Effector memory CD4-positive, alpha-beta T cell (primary cell): ENCODE data around the gene STAP2.
"Not testable (repeated sequence)": the region's sequence is repeated elsewhere in the genome, so short reads cannot be mapped to it uniquely, and the experiment has no call there.

Source experiments
- DNase-seq, 3 donors: peaks; one replicate each; pipeline ENCODE4 v3.0.0-alpha.2; 2020
- H3K27ac ChIP-seq: 2 replicates; pipeline ENCODE4 v1.7.0; 2013; ENCODE audit warnings: mild to moderate bottlenecking, low read length, moderate library complexity; ENCODE audit not compliant: insufficient read depth, poor library complexity, severe bottlenecking
- H3K27me3 ChIP-seq: replicated peaks from 2 replicates; pipeline ENCODE4 v1.7.0; 2013; ENCODE audit warnings: mild to moderate bottlenecking, low read length; ENCODE audit not compliant: insufficient read depth, control insufficient read depth, poor library complexity, severe bottlenecking
- H3K36me3 ChIP-seq: 2 replicates; pipeline ENCODE4 v1.7.0; 2013; ENCODE audit warnings: mild to moderate bottlenecking, low read length, moderate library complexity; ENCODE audit not compliant: control insufficient read depth, insufficient read depth
- H3K4me1 ChIP-seq: 2 replicates; pipeline ENCODE4 v1.7.0; 2013; ENCODE audit warnings: low read length, mild to moderate bottlenecking; ENCODE audit not compliant: control insufficient read depth, insufficient read depth, poor library complexity, severe bottlenecking
- H3K4me3 ChIP-seq: 2 replicates; pipeline ENCODE4 v1.7.0; 2013; ENCODE audit warnings: low read length, low read depth, mild to moderate bottlenecking; ENCODE audit not compliant: insufficient read depth, poor library complexity, severe bottlenecking
- H3K9me3 ChIP-seq: 2 replicates; pipeline ENCODE4 v1.7.0; 2013; ENCODE audit warnings: mild to moderate bottlenecking, low read length, moderate library complexity; ENCODE audit not compliant: control insufficient read depth

STAP2 gene

DNA sequence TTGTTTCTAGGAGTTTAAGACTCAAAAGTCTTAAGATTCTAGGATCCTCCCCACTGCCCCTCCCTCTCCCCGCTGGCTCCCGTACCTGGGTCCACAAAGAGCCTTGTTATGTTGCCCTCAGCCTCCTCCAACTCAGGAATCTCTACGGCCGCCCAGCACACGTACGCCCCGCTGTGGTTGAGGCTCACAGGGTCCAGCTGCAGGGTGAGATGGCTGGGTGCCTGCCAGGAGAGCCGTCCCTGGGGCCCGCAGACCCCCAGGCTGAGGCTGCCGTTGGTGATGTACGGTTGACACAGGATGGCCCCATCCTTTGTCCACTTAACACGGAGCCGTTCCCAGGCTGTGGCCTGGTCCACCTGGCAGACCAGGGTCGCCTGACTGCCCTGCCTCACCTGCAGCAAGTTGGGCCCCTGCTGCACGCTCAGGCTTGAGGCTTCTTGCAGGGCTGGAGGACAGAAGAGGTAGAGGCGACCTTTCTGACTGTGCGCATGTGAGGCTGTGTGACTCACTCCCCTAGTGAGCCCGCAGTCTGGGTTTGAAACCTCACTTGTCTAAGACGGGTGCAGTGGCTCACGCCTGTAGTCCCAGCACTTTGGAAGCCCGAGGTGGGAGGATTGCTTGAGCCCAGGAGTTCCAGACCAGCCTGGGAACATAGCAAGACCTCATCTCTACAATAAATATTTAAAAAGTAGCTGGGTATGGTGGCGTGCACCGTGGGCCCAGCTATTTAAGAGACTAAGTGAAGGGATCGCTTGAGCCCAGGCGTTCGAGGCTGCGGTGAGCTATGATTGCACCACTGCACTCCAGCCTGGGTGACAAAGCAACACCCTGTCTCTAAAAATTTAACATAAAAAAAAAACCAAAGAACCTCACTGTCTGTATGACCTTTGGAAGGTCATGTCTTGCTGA is 40.5 kb downstream of the STAP2 start:
- no peak overlapping the region for H3K4me3 ChIP-seq
- no peaks in the 10 kb centered on the region for H3K9me3 ChIP-seq
- H3K27me3 ChIP-seq, result no peaks in the 10 kb centered on the region
- H3K36me3 ChIP-seq, result no peaks in the 10 kb centered on the region
- H3K27ac ChIP-seq, result no peak overlapping the region
- no peak for DNase-seq
- H3K4me1 ChIP-seq, result no peaks in the 10 kb centered on the region

DNA sequence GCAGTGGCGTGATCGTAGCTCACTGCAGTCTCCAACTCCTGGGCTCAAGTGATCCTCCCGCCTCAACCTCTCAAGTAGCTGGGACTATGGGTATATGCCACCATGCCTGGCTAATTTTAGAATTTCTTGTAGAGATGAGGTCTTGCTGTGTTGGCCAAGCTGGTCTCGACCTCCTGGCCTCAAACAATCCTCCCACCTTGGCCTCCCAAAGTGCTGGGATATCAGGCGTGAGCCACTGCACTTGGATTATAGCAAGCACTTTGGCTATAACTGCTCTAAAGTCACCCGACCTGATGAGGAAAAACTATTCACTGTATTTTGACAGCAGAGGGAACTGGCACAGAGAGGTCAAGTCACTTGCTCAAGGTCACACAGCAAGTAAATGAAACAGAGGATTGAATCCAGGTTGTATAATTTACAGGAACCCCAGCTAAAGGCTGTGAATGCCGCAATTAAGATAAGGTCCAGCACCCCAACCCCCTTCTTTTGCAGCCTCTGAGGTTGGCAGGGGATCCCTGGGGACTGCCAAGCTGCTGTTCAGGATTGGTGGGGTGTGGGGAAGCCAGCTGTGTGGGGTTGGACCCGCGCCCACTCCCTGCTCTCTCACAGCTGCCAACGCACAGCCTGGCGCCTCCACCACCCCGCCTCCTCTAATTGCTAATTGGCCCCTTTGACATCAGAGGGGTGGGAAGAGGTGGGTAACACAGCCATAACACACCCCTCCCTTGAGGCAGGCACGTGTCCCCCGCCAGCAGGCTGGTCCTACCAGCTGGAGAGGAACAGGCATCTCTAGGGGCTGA is 42.5 kb downstream of the STAP2 start:
- no peak overlapping the region for H3K27ac ChIP-seq

DNA sequence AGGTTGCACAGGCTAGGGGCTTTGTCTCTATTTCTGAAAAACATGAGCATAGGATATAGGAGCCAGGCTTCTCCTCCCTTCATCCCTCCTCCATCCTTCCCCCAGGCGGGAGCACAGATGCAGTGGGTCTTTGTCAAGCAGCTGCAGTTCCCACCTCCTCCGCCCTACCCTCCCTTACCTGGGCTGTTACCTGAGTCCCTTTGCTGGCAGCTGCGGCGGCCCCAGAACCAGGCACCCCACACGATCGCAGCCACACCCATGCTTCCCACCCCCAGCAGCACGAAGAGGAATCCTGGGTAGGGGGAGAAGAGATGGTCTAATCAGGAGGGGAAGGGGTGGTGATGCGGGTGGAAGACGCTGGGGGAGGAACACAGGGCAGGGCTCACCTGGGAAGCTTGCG is 44.2 kb downstream of the STAP2 start:
- Histone ChIP-seq H3K4me1 (no peaks in the 10 kb centered on the region), H3K27ac (no peak overlapping the region), H3K9me3 (no peaks in the 10 kb centered on the region), H3K27me3 (no peaks in the 10 kb centered on the region), H3K4me3 (no peak overlapping the region), H3K36me3 (no peaks in the 10 kb centered on the region)
- DNase-seq, result no peak

More for the DNA sequence above, 42.5 kb downstream of the STAP2 start:
- Histone ChIP-seq H3K9me3 (no peaks in the 10 kb centered on the region), H3K36me3 (no peaks in the 10 kb centered on the region), H3K4me1 (no peaks in the 10 kb centered on the region), H3K4me3 (no peak overlapping the region), H3K27me3 (no peaks in the 10 kb centered on the region)
- DNase-seq, result no peak

DNA sequence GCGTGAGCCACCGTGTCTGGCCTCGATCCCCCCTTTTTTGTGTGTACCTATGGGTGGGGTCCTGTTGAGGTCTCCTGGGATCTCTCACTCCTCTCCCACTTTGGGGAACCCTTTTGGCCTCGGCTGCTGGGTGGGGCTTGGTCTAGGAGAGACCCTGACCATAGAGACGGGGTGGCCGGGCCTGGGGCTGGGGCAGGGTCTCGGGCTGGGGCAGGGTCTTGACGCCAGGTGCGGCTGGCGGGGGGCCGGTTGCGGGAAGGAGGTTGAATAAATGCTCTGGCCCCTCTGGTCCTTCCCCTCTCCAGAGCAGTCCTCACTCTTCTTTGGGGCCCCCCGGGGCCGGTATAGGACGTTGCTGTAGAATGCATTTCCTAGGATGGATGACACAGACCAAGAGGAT is 46.1 kb downstream of the STAP2 start:
- H3K27ac ChIP-seq, result no peak overlapping the region
- no peaks in the 10 kb centered on the region for H3K4me1 ChIP-seq
- no peak overlapping the region for H3K4me3 ChIP-seq
- no peaks in the 10 kb centered on the region for H3K9me3 ChIP-seq
- no peaks in the 10 kb centered on the region for H3K27me3 ChIP-seq
- H3K36me3 ChIP-seq, result no peaks in the 10 kb centered on the region
- no peak for DNase-seq

DNA sequence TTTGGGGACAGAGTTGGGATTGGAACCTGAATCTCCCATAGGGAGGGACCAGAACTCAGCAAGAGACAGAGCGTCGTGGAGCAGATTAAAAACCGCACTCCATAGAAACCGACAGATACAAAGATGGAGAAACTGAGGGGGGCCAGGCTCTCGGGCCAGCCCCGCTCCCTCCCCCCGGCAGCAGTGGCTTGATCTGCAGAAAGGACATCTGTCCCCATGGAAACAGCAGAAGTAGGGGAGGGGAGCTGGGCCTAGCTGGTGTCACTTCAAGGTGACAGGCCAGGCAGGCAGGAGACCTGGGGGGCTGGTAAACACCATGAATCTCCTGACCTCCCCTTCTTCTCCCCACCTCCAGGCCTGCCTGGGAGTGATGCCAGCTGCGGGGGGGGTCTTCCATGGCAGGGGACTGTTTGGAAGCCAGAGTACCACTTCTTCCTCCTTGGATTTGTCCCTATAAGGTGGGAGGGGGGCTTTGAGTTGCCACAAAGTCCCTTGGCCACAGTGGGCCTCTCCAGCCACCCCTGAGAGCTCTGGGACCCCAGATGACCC is 47.4 kb downstream of the STAP2 start:
- no peak for DNase-seq
- Histone ChIP-seq H3K9me3 (no peaks in the 10 kb centered on the region), H3K4me1 (no peaks in the 10 kb centered on the region), H3K27ac (no peak overlapping the region), H3K4me3 (no peak overlapping the region), H3K27me3 (no peaks in the 10 kb centered on the region), H3K36me3 (no peaks in the 10 kb centered on the region)

DNA sequence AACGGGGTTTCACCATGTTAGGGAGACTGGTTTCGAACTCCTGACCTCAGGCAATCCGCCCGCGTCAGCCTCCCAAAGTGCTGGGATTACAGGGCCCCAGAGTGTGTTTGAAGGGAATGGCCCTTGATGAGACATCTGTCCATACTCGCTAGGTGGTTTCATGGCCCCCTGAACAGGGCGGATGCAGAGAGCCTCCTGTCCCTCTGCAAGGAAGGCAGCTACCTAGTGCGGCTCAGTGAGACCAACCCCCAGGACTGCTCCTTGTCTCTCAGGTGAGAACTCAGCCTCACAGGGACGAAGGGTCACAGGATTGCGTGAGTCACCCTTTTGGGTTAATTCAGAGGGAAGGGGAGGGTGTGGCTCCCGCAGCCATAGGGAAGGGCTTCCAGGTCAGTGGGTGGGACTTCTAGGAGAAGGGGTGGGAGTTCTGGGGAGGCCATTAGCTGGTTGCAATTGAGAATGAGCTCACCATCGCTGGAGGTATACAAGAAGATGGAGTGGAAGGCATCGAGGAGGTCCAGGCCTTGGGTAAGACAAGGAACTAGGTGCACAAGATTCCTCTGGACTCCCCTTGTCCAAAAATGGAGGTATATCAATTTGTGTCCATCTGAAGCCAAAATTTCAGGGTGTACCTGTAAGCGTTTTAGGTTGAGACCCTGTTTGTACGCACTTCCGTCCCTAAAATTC is 50.4 kb downstream of the STAP2 start:
- Histone ChIP-seq H3K36me3 (no peaks in the 10 kb centered on the region), H3K4me3 (no peak overlapping the region), H3K27ac (no peak overlapping the region), H3K27me3 (no peaks in the 10 kb centered on the region), H3K4me1 (no peaks in the 10 kb centered on the region), H3K9me3 (no peaks in the 10 kb centered on the region)
- DNase-seq, result no peak

DNA sequence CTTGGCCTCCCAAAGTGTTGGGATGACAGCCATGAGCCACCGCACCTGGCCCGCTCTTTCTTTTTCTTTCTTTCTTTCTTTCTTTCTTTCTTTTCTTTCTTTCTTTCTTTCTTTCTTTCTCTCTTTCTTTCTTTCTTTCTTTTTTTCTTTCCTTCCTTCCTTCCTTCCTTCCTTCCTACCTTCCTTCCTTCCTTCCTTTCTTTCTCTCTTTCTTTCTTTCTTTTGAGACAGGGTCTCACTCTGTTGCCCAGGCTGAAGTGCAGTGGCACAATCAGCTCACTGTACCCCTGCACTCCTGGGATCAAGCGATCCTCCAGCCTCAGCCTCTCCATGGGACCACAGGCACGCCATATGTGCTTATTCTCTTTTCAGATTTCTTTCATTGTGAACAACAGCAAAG is 52.5 kb downstream of the STAP2 start:
- H3K4me1 ChIP-seq, H3K36me3 ChIP-seq, H3K9me3 ChIP-seq, H3K27ac ChIP-seq, H3K27me3 ChIP-seq, DNase-seq, H3K4me3 ChIP-seq: not testable (repeated sequence)

DNA sequence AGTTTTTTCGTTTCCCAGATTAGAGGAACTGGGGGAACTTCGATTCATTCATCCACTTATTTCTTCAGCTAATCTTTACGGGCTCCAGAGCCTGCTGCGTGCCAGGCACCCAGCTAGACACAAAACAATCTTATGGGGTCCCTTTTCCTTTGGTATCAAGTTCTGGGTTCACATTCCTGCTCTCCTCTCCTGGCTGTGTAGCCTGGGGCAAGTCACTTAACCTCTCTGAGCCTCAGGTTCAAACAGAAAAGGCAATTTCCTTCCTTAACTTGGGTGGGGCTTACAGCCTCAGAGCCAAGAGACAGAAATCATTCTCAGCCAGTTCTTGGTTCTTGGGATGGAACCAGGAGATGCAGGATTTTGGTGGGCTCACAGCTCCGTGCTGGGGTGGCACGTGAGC is 53.7 kb downstream of the STAP2 start:
- no peaks in the 10 kb centered on the region for H3K36me3 ChIP-seq
- H3K4me1 ChIP-seq, result peaks cover 2% of the 10 kb centered on the region
- H3K27ac ChIP-seq, result no peak overlapping the region
- no peak for DNase-seq
- H3K4me3 ChIP-seq, result no peak overlapping the region
- H3K9me3 ChIP-seq, result no peaks in the 10 kb centered on the region
- H3K27me3 ChIP-seq, result peaks cover 4% of the 10 kb centered on the region

DNA sequence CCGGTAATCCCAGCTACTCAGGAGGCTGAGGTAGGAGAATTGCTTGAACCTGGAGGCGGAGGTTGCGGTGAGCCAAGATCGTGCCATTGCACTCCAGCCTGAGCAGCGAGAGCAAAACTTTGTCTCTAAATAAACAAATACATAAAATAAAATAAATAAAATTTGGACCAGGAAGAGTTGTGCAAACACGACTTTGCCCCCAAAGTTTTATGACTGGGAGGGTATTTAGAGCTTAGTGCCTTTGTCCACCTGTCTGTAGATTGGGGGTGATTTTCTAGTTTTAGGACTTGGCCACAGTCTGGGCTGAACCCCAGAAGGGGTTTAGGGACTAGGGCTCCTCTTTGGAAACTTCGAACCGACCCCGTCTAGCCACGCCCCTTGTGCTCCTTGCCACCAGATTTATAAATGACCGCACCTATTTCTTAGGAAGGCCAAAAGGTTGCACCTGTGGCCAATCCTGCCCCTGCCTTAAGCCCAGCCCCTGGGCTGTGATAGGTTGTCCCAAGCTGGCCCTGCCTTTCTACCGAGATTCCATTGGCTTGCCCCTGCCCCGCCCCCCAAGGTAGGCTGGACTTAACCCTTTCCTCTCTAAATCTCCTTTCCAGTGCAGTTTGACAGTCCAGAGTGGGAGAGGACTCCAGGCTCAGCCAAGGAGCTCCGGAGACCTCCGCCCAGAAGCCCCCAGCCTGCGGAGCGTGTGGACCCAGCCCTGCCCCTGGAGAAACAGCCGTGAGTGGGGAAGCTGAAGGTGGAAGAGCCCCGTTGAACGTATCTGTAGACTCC is 54.3 kb downstream of the STAP2 start:
- Histone ChIP-seq H3K27ac (no peak overlapping the region), H3K9me3 (no peaks in the 10 kb centered on the region), H3K4me3 (no peak overlapping the region), H3K36me3 (no peaks in the 10 kb centered on the region), H3K27me3 (peaks cover 10% of the 10 kb centered on the region), H3K4me1 (peaks cover 8% of the 10 kb centered on the region)
- no peak for DNase-seq
